Measurements from ENCODE around the gene FFAR4.

DNA sequence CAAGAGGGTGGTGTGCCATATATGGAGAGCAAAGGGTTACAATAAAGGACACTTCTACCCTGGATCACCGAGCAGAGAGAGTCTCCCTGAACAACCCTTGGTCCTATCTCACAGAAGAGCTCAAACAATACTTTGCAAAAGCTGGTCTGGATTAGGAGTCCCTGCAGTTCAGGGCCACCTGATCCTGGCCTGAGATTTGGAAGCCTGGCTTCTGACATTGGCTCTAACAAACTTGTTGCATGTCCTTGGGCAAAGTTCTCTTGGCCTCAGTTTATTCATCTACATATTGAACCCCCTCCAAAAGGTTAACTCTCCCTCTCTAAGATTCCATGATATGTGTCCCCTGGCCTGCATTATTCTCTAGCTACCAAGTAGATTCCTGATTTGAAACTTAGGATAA is 32.9 kb downstream of the FFAR4 start:
- TF ChIP-seq, protein P1, sequence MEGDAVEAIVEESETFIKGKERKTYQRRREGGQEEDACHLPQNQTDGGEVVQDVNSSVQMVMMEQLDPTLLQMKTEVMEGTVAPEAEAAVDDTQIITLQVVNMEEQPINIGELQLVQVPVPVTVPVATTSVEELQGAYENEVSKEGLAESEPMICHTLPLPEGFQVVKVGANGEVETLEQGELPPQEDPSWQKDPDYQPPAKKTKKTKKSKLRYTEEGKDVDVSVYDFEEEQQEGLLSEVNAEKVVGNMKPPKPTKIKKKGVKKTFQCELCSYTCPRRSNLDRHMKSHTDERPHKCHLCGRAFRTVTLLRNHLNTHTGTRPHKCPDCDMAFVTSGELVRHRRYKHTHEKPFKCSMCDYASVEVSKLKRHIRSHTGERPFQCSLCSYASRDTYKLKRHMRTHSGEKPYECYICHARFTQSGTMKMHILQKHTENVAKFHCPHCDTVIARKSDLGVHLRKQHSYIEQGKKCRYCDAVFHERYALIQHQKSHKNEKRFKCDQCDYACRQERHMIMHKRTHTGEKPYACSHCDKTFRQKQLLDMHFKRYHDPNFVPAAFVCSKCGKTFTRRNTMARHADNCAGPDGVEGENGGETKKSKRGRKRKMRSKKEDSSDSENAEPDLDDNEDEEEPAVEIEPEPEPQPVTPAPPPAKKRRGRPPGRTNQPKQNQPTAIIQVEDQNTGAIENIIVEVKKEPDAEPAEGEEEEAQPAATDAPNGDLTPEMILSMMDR (IDR thresholded peaks at IDR 0.05) = no peak
- TF ChIP-seq POLR2A (IDR thresholded peaks at IDR 0.05) = no peak

All from adrenal gland (tissue), 5 donors.